HG03103 (cell line): Measurements from ENCODE around the gene TSPAN5.
"Not testable (repeated sequence)": the region's sequence is repeated elsewhere in the genome, so short reads cannot be mapped to it uniquely, and the experiment has no call there.

Experiments
- ATAC-seq: cut with Tn5 transposase; IDR thresholded peaks from one replicate; pipeline ENCODE4 v1.9.1; 2021; ENCODE audit warnings: low read depth; ENCODE audit not compliant: unreplicated experiment

TSPAN5 gene

GRCh38 chr4:98508248-98508647, 150.2 kb downstream of the TSPAN5 start:
- no peak for ATAC-seq

DNA sequence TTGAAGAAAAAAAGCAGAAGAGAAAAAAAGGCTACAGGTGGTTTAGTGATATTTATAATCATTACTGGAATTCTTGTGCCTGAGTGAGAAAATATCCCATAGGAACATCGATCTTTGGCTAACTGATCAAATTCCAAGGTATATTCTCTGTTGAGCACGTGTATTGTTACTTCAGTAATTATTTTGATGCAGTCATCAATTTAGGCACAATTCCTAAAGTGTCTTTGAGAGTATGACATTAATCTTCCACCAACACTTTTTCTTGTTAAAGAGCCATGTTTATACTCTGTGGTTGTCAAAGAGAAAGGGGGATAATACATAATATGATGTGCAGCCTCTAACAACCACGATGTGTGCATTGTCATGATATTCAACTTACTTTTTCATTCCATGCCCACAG, 151.1 kb downstream of the TSPAN5 start:
- ATAC-seq, result no peak

DNA sequence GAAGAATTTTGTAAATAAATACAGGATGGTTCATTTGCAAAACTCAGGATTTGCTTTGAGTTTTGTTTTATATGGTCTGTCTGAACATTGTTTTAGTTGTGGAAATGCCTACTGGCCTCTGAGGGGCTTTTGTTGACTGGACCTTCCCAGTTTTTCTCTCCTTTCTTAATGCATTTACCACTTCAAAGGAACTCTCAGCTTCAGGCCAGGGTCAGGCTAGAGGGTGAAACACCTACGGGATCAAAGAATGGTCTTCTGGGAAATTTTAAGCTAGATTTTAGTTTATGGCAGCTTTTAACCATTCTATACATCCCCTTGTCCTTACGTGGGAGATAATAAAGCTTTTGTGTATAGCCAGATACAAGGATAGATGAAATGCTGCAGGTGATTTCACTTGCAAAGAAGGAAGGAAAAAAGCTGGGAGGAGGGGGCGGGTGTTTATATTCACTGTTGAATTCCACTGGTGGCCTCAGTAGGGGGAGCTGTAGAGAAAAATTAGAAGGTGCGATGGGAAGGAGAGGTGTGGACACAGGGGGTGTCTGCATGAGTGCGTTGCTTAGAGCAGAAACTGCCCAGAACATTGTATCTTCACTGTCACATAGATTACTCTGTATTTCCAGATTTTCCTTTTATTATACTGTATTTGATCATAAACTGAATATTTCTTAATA, 151.8 kb downstream of the TSPAN5 start:
- no peak for ATAC-seq

DNA sequence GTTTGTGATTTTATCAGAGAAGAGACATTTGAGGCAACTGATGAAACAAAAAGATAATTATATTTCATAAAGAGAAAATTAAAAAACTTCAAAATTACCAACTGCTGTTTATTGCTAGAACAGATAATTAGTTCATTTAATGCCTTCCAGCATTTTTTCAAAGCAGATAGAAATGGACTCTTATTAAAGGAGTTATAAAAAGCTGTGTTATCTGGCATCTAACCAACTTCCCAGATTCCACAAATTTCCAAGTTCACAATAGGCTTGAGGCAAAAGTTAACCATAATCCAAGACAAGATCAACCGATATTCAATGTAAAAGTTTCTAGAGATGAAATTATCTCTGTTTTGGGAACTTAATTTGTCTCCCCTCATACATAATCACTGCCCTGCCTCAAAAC, 152.4 kb downstream of the TSPAN5 start:
- no peak for ATAC-seq

DNA sequence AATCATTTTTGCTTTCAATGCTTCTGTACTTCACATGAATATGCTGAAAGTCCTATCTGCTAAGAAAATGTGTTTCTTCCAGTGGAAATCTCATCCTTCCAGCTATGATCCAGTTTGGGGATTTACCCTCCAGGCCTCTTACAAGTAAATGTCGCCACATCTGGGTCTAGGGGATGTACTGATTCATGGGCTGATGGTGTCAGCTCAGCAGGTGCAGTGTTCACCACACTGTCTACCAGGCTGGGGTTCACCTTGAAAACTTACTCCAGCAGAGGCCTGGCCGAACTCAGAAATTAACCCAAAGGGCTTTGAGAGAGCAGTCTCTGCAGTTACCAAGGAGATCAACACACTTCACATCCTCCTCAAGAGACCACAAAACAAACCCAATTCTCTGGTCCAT, 154.3 kb downstream of the TSPAN5 start:
- no peak for ATAC-seq

- no peak for ATAC-seq
These were observed 154.7 kb downstream of the TSPAN5 start for GRCh38 chr4:98503676-98504075.

- no peak for ATAC-seq
These were observed 155.8 kb downstream of the TSPAN5 start for GRCh38 chr4:98502624-98503023.

DNA sequence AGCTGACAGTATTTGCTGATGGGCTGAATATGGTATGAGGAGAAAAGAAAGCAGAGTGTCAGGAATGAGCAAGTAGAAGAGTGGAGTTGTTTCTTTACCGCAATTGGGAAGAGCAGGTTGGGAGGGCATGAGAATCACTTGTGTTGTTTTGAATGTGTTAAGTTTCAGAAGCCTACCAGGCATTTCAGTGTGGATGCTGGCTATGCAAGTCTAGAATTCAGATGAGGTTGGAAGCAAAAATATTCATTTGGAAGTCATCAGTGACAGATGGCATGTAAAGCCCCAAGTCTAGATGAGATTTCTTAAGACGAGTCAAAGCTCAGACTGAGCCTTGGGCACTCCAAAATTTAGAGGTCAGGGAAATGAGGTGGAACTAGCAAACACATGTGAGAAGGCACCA, 156.4 kb downstream of the TSPAN5 start:
- no peak for ATAC-seq

- no peak for ATAC-seq
These were observed 157.0 kb downstream of the TSPAN5 start for GRCh38 chr4:98501383-98501782.

GRCh38 chr4:98498774-98499173, 159.6 kb downstream of the TSPAN5 start:
- ATAC-seq, result no peak

- ATAC-seq, result no peak
These were observed 162.1 kb downstream of the TSPAN5 start for GRCh38 chr4:98496152-98496845.

DNA sequence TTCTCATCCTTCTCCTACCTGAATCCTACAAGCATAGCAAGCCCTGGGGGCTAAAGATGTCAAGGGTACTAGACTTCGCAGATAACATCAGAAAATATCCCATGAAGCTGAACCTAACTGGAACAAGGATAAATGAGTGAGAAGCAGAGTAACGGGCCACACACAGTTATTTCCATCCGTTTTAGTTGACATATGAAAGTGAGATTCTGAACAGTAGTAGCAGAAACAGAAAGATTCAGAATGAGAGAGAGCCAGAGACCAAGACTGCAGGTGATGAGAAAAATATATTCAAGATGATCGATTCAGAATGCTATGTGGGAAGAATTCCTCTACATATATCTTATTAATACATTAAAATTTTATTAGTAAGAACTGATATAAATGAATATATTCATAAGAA, 165.1 kb downstream of the TSPAN5 start:
- ATAC-seq, result peak; percentile 70

DNA sequence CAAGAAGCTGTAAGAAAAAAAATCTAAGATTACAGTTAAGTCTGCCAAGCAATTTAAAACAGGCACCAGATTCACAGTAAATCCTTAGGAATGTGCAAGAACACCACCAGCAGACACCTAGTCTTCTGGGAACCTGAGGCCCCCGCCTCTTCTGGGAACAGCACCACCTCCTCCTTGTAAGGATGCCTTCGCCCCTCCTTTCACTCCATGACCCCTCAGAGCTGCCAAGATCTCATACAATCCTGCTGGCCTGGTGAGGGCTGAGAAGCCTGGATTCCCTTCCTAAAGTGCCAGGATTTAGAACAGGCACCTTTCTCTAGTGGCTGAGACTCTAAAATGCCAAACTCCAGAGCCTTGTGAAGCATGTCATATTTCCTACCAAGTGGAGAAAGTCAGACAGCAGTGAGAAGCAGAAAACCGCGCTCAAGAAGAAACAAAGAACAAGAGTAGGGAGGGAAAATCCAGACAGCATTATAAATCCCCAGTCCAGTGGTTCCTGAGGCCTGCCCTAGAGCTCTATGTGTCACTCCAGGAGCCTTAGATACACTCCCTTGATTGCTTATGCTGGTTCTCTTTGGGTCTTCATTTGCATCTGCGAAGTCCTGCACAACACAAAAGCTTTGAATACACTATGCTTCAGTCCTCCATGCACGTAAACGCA, 166.4 kb downstream of the TSPAN5 start:
- ATAC-seq, result no peak

DNA sequence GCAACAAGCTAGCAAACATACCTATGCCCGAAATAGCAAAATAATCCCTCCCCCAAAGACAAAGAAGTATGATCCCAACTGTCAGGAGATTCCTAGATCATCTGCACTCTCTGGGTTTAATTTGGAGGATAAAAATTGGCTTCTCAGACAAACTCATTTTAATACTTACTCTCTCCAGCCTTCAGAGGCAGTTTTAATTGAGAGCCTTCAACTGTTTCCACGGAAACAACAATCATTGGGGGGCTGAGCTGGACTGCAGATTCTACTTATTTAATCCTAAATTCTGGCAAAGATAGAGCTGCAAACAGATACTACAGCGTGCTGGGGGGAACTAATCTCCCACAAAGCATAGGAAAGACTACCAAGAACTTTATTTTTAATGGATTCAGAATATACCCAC, 168.2 kb downstream of the TSPAN5 start:
- no peak for ATAC-seq

DNA sequence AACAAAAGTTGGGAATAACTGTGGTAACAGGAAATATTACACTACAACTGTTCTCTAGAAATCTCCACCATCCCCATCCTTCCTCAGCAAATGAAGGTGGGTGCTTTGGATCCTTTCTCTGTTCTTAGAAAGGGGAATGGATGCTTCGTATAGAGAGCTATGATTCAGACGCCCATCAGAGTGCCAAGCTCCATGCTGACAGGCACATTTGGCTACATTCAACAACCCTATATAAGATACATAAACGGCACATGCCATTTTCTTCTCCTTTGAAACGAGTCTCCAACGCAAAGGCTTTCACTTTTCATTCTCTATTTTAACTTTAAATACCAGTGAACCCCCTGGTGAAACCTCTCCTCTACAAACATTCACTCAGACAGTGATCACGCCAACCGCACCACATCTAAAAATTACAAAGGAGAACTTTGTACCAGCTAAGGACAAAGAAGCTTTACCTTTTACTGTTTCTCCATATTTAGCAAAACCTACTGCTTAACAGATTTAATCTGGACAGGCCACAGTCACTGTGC, 172.5 kb downstream of the TSPAN5 start:
- no peak for ATAC-seq

DNA sequence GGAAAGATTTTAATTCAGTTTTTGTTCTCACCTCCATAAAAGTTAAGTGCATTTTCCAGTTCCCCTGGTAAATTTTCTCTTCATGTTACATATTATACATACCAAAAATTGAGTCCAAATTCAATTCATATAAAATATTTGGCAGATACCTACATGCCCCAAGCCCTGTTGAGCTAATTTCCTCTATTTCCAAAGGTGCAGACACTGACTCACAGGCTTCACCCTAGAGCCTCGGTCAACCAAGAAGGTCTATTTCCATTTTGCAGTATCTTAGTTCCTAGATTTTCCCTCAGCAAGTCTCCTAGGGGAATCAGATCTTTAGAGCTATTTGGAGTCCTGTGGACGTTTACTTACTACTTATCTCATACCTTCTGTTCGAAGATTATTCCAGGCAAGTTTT, 174.4 kb downstream of the TSPAN5 start:
- ATAC-seq, result no peak

- ATAC-seq, result peak; percentile 83
These were observed 175.3 kb downstream of the TSPAN5 start for GRCh38 chr4:98482847-98483806.

GRCh38 chr4:98482503-98482846, 175.9 kb downstream of the TSPAN5 start:
- ATAC-seq, result peak; percentile 13

GRCh38 chr4:98481167-98481566, 177.2 kb downstream of the TSPAN5 start:
- no peak for ATAC-seq

- no peak for ATAC-seq
These were observed 177.9 kb downstream of the TSPAN5 start for GRCh38 chr4:98480535-98480934.

DNA sequence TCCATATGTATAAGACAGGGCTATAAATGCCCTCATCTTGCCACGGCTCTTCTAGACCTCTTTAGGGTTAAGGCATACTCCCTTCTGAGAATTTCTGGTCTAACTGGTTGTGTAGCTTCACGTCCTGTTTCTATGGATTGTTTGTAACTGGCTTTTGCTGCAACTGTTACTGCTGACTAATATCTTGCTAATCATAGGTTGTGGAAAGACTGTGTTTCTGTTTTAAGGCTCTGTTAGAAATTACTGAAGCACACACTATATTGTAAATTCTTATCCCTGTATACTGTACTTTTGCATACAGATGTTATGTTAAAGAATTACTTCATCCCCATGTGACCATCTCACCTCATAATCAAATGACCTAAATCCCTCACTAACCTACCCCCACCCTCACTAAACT, 178.8 kb downstream of the TSPAN5 start:
- not testable (repeated sequence) for ATAC-seq
